Measurements from ENCODE around the gene CXADR.

DNA sequence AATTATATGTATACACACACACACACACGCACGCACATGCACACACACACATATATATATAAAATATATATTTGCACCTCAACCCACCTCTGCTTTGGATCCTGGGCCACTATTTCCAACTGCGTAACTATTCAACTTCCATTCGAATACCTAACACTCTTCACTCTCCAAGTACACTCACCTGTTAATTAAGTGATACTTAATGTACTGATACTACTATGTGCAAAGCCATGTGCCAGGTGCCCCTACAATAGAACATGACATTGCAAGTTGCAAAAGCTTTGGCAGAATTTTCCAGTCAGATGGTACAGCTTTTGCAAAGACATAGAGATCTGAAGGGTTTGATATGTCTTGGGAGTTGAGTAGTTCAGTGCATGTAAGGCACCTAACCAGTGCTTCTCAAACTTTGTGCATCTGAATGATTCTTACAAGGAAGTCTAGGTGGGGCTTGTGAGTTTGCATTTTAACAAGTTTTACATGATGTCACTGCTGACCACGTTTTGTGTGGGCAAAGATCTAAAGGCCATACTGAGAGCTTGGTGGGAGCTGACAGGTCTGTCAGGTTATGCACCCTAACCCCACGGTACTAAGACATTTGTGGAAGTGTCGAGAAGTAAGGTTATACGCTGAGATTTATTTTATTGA is 7.2 kb downstream of the CXADR start:
- TF ChIP-seq, protein P1, sequence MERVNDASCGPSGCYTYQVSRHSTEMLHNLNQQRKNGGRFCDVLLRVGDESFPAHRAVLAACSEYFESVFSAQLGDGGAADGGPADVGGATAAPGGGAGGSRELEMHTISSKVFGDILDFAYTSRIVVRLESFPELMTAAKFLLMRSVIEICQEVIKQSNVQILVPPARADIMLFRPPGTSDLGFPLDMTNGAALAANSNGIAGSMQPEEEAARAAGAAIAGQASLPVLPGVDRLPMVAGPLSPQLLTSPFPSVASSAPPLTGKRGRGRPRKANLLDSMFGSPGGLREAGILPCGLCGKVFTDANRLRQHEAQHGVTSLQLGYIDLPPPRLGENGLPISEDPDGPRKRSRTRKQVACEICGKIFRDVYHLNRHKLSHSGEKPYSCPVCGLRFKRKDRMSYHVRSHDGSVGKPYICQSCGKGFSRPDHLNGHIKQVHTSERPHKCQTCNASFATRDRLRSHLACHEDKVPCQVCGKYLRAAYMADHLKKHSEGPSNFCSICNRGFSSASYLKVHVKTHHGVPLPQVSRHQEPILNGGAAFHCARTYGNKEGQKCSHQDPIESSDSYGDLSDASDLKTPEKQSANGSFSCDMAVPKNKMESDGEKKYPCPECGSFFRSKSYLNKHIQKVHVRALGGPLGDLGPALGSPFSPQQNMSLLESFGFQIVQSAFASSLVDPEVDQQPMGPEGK (CRISPR knock-in tag; IDR thresholded peaks at IDR 0.05; ENCODE audit: borderline replicate concordance): no peak
- TF ChIP-seq RARB (CRISPR knock-in tag; IDR thresholded peaks at IDR 0.05) (no peak), ISL1 (CRISPR knock-in tag; IDR thresholded peaks at IDR 0.05) (no peak), OSR1 (CRISPR knock-in tag; IDR thresholded peaks at IDR 0.05) (no peak), TCF4 (CRISPR knock-in tag; IDR thresholded peaks at IDR 0.05; ENCODE audit: borderline replicate concordance) (no peak), ZFP3 (CRISPR knock-in tag; IDR thresholded peaks at IDR 0.05) (no peak), ZFP30 (CRISPR knock-in tag; IDR thresholded peaks at IDR 0.05) (no peak), ARNTL (CRISPR knock-in tag; IDR thresholded peaks at IDR 0.05; ENCODE audit: borderline replicate concordance, low read depth) (no peak), CSDC2 (CRISPR knock-in tag; IDR thresholded peaks at IDR 0.05) (no peak), ZNF70 (CRISPR knock-in tag; IDR thresholded peaks at IDR 0.05) (no peak)
- TF ChIP-seq, protein P2, sequence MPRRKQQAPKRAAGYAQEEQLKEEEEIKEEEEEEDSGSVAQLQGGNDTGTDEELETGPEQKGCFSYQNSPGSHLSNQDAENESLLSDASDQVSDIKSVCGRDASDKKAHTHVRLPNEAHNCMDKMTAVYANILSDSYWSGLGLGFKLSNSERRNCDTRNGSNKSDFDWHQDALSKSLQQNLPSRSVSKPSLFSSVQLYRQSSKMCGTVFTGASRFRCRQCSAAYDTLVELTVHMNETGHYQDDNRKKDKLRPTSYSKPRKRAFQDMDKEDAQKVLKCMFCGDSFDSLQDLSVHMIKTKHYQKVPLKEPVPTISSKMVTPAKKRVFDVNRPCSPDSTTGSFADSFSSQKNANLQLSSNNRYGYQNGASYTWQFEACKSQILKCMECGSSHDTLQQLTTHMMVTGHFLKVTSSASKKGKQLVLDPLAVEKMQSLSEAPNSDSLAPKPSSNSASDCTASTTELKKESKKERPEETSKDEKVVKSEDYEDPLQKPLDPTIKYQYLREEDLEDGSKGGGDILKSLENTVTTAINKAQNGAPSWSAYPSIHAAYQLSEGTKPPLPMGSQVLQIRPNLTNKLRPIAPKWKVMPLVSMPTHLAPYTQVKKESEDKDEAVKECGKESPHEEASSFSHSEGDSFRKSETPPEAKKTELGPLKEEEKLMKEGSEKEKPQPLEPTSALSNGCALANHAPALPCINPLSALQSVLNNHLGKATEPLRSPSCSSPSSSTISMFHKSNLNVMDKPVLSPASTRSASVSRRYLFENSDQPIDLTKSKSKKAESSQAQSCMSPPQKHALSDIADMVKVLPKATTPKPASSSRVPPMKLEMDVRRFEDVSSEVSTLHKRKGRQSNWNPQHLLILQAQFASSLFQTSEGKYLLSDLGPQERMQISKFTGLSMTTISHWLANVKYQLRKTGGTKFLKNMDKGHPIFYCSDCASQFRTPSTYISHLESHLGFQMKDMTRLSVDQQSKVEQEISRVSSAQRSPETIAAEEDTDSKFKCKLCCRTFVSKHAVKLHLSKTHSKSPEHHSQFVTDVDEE (CRISPR knock-in tag; IDR thresholded peaks at IDR 0.05): no peak
- TF ChIP-seq, protein P3, sequence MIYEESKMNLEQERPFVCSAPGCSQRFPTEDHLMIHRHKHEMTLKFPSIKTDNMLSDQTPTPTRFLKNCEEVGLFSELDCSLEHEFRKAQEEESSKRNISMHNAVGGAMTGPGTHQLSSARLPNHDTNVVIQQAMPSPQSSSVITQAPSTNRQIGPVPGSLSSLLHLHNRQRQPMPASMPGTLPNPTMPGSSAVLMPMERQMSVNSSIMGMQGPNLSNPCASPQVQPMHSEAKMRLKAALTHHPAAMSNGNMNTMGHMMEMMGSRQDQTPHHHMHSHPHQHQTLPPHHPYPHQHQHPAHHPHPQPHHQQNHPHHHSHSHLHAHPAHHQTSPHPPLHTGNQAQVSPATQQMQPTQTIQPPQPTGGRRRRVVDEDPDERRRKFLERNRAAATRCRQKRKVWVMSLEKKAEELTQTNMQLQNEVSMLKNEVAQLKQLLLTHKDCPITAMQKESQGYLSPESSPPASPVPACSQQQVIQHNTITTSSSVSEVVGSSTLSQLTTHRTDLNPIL (CRISPR knock-in tag; IDR thresholded peaks at IDR 0.05; ENCODE audit: low read depth): no peak
- TF ChIP-seq, protein P4, sequence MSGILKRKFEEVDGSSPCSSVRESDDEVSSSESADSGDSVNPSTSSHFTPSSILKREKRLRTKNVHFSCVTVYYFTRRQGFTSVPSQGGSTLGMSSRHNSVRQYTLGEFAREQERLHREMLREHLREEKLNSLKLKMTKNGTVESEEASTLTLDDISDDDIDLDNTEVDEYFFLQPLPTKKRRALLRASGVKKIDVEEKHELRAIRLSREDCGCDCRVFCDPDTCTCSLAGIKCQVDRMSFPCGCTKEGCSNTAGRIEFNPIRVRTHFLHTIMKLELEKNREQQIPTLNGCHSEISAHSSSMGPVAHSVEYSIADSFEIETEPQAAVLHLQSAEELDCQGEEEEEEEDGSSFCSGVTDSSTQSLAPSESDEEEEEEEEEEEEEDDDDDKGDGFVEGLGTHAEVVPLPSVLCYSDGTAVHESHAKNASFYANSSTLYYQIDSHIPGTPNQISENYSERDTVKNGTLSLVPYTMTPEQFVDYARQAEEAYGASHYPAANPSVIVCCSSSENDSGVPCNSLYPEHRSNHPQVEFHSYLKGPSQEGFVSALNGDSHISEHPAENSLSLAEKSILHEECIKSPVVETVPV (CRISPR knock-in tag; IDR thresholded peaks at IDR 0.05): no peak
